ENCODE data around the gene ANKH. TPM values are rescaled to one million over a fixed set of nuclear protein-coding genes. Genes with fewer than 3 reads are reported as not detected.

The ANKH gene
- polyA plus RNA-seq, 4 donors, result 12.3 to 21.0 (median 13.9) TPM

DNA sequence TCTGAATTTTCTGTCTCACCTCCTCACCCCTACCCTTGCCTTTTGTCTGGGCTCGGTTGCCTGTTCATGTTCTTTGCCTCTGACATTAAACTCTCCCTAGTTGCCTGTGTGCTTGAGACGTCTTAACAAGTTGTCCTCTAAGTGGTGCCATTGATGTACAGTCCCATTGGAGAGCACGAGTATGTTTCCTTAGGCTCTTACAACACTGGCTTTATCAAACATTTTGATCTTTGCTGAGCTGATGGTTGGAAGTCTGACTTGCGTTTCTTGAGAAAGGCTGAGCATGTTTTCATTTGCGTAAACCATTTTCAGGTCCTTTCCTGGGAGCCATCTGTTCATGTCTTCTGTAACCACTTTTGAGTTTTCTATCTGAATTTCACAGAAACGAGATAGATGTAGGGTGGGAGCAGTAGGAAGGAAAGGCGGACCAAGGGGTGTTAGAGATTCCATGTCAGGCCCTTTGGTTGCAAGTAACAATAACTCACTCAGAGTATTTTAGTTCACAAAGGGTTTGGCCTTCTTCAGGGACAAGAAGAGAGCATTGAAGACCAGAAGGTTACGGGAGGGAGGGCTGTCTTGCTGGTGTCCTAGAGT, 171.7 kb downstream of the ANKH start:
- DNase-seq (ENCODE audit: low read depth in 4 of 4, low spot score in 3 of 4), result no peak

DNA sequence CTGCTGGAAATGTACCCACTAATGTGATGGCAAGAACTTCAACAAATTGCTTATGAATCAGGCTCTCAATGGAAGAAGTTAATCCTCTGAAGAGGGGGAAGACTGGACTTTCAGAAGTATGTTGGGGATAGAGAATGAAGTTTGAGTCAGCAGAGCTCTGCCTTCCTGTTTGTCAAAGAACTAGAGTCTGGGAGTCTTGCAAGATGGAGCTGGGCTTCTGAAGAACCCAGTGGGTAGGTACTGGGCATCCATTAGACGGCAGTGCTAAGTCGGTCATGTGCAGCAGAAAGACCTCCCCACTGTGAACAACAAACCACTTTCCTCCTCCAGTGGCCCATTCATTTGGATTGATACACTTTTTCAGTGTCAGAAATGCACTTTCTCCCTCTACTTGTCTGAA, 172.4 kb downstream of the ANKH start:
- no peak for DNase-seq (ENCODE audit: low read depth in 4 of 4, low spot score in 3 of 4)

- no peak for DNase-seq (ENCODE audit: low read depth in 4 of 4, low spot score in 3 of 4)
Observed at GRCh38 chr5:14698495-14698894, 173.1 kb downstream of the ANKH start.

- DNase-seq (ENCODE audit: low read depth in 4 of 4, low spot score in 3 of 4), result no peak
Observed at GRCh38 chr5:14696851-14697250, 174.7 kb downstream of the ANKH start.

- DNase-seq (ENCODE audit: low read depth in 4 of 4, low spot score in 3 of 4), result no peak
Observed at GRCh38 chr5:14696057-14696456, 175.5 kb downstream of the ANKH start.

- DNase-seq (ENCODE audit: low read depth in 4 of 4, low spot score in 3 of 4), result no peak
Observed at GRCh38 chr5:14695152-14695551, 176.4 kb downstream of the ANKH start.

- no peak for DNase-seq (ENCODE audit: low read depth in 4 of 4, low spot score in 3 of 4)
Observed at GRCh38 chr5:14693070-14693469, 178.5 kb downstream of the ANKH start.

DNA sequence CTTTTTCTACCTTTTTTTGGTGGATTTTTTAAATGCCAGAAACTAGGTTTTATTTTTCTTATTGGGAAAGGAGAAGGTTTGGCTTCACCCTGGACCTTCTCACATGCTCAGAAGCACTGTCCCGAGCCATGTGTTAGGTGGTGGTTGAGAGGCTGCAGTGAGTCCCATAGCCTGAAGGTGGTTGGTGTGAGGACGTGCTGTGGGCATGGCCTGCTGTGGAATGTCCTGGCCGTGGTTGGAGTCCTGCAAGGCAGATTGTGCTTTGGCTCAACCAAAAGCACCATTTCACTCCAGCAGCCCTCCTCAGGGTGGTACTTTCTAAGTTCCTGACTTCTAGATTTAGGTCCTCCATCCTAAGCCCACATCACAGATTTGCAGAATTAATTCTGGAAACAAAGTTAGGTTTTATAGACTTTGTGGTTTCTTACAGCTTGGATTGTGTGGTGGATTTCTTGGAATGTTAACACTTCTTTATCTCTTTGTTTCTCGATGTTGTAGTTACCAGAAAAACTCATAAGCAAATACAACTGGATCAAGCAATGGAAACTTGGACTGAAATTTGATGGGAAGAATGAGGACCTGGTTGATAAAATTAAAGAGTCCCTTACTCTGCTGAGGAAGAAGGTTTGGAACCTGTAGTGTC, 184.4 kb downstream of the ANKH start:
- no peak for DNase-seq (ENCODE audit: low read depth in 4 of 4, low spot score in 3 of 4)

GRCh38 chr5:14686517-14686916, 185.1 kb downstream of the ANKH start:
- no peak for DNase-seq (ENCODE audit: low read depth in 4 of 4, low spot score in 3 of 4)

DNA sequence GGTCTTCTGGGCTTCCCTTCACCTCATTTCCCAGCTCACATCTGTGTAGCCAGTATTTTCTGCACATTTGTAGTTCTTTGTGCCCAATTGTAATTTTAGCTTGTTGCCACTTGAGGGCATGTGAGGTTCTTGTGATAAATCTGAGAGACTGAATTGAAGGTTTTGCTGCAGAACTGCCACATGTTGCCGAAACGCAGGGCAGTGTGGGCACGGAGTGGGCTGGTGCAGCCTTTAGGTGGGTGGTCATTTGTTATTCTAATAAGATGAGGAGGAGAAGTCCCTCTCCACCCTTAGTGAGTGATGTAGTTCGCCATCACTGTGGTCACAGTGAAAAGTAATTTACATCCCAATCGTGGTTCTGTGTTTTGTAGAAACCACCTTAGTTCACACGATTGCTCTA, 185.8 kb downstream of the ANKH start:
- DNase-seq (ENCODE audit: low read depth in 4 of 4, low spot score in 3 of 4), result no peak

- DNase-seq (ENCODE audit: low read depth in 4 of 4, low spot score in 3 of 4), result no peak
Observed at GRCh38 chr5:14684757-14685156, 186.8 kb downstream of the ANKH start.

GRCh38 chr5:14683906-14684455, 187.6 kb downstream of the ANKH start:
- DNase-seq (ENCODE audit: low read depth in 4 of 4, low spot score in 3 of 4), result no peak

DNA sequence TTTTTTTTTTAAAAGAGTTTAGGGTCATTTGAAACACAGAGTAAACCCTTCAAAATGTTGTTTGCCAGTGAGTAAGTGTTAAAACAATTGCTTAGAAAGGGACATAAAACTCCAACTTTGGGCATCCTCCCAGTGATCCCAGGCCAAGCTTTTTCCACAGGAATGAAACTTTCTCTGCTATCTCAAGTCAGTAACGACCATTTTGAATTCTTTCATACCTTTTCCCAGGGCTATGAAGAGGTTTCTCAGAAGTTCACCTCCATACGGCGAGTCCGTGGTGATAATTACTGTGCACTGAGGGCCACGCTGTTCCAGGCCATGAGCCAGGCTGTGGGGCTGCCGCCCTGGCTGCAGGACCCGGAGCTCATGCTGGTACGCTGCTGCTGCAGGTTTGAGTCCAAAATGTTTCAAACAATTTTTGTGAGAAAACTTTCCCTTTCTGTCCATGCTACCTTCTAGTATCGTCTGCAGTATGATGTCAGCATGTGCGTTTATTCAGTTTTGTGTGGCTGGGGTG, 190.3 kb downstream of the ANKH start:
- no peak for DNase-seq (ENCODE audit: low read depth in 4 of 4, low spot score in 3 of 4)

- no peak for DNase-seq (ENCODE audit: low read depth in 4 of 4, low spot score in 3 of 4)
Observed at GRCh38 chr5:14679595-14679994, 192.0 kb downstream of the ANKH start.

GRCh38 chr5:14678773-14679334, 192.7 kb downstream of the ANKH start:
- no peak for DNase-seq (ENCODE audit: low read depth in 4 of 4, low spot score in 3 of 4)

- no peak for DNase-seq (ENCODE audit: low read depth in 4 of 4, low spot score in 3 of 4)
Observed at GRCh38 chr5:14676320-14676719, 195.3 kb downstream of the ANKH start.

DNA sequence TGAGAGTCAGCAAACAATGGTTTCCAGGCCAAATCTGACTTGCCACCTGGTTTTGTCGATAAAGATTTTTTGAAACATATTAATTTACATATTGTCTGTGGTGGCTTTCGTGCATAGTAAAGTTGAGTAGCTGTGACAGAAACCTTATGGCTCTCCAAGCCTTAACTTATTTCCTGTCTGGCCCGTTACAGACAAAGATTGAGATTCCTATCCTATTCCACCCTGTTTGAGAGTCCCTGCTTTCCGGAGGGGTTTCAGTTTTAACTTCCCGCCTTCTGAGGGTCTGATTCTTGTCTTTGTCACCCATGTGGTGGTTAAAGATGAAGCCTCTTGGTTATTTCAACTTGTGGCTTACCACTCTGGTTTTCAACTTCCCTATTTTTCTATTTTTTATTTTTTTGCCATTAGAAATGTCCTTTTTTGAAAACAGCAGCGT, 195.7 kb downstream of the ANKH start:
- no peak for DNase-seq (ENCODE audit: low read depth in 4 of 4, low spot score in 3 of 4)

DNA sequence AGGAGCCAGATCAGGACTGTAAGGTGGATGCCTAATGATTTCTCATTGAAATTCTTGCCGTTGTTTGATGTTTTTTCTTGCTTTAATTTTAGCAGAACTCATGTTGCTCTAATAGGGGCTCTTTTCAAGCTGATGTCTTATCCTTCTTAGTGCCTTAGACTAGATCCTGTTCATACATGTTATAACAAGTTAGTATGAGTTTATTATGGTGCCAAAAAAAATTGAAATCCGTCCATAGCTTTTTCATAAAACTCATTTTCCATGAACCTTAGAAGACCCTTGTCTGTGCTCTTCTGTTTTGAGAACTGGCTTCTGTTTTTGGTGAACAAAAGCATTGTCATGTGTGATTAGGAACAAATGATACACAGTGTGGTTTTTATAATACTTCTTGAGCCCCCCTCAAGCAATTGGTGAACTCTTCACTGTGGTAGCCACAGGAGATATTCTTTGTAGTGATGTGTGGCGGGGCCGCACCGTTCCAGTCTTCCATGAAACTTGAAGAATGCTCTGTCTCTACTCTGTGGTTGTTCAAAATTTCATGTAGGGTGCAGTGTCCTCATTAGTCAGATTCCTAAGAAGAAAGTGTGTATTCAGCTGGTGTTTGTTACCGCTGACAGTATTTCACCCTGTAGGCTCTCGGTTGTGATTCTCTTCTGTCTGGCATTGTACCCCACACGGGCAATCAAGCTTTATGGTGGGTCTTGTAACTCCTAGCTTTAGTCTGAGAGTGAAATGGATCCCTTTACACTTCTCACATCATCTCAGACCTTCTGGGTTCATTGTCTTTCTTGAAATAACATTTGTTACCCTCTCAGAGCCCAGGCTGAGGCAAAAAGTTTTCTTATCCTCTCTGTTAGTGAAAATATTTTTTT, 196.4 kb downstream of the ANKH start:
- no peak for DNase-seq (ENCODE audit: low read depth in 4 of 4, low spot score in 3 of 4)

- DNase-seq (ENCODE audit: low read depth in 4 of 4, low spot score in 3 of 4), result no peak
Observed at GRCh38 chr5:14673443-14673842, 198.1 kb downstream of the ANKH start.

- no peak for DNase-seq (ENCODE audit: low read depth in 4 of 4, low spot score in 3 of 4)
Observed at GRCh38 chr5:14672484-14673394, 198.8 kb downstream of the ANKH start.
